Right cardiac atrium (tissue), 5 donors: ENCODE measurements around the gene MESP2. TPM values are rescaled to one million over a fixed set of nuclear protein-coding genes. Genes with fewer than 3 reads are reported as not detected.

ENCODE experiments used
- ATAC-seq, 2 donors: fragments of 200-7000 bp; cut with Tn5 transposase; one replicate each; pipeline versions ENCODE4 v1.8.0 to v1.9.1; 2020; ENCODE audit warnings: moderate library complexity in 2 of 2, mild to moderate bottlenecking in 1 of 2
- DNase-seq, 3 donors: peaks; one replicate each; pipeline ENCODE4 v3.0.0-alpha.2; 2020
- H3K27ac ChIP-seq: one replicate; pipeline ENCODE4 v1.5.1; 2013; ENCODE audit warnings: mild to moderate bottlenecking, low read length, control low read depth, moderate library complexity
- H3K27me3 ChIP-seq: one replicate; pipeline ENCODE4 v1.6.1; 2013; ENCODE audit not compliant: control insufficient read depth, insufficient read depth
- H3K4me1 ChIP-seq: one replicate; pipeline ENCODE4 v1.6.1; 2013; ENCODE audit warnings: low read length; ENCODE audit not compliant: control insufficient read depth, insufficient read depth
- H3K4me3 ChIP-seq: one replicate; pipeline ENCODE4 v1.5.1; 2013; ENCODE audit warnings: low read length, control low read depth
- H3K9me3 ChIP-seq: one replicate; pipeline ENCODE4 v1.6.1; 2013; ENCODE audit warnings: low read length; ENCODE audit not compliant: control insufficient read depth
- WGBS: extraction: QIAGEN DNeasy Blood & Tissue Kit; methylation state at CpG from one replicate; pipeline ENCODE4 v1.1.7; 2013; 5-methylcytosine and 5-hydroxymethylcytosine counted together
- intact Hi-C, 4 donors: fragments of 100-400 bp; cut with DNase I; formaldehyde crosslinking; loops; one replicate each; pipeline versions ENCODE4 v1.11.0 to v1.14.0; 2022 to 2023
- polyA plus RNA-seq: library from polyadenylated mRNA; stranded (reverse); fragments of 200-250 nt; gene quantifications from one replicate; pipeline ENCODE4 v1.2.3, GENCODE V29; 2013
- total RNA-seq, 4 donors: library from RNA; stranded (reverse); fragmentation: NEBNext Ultra II Directional; extraction: Animal tissue kit (Norgen Biotek cat#: 25700); gene quantifications; one replicate each; pipeline ENCODE4 v1.2.1, GENCODE V29; 2021
- donor health status: healthy with polysubstance abuse.
- donor health status: DM: no; HTN: yes; CAD: no.
- donor health status: DM: no; HTN: no; CAD: no.
- donor health status: DM: no; HTN: yes; CAD: no; lungs with severe emphysema.
- donor health status: DM: yes; HTN: yes; CAD: no.

The MESP2 gene
- total and polyA plus RNA-seq, 5 donors = 0.29 to 0.61 (median 0.32) TPM; not detected in 1

DNA sequence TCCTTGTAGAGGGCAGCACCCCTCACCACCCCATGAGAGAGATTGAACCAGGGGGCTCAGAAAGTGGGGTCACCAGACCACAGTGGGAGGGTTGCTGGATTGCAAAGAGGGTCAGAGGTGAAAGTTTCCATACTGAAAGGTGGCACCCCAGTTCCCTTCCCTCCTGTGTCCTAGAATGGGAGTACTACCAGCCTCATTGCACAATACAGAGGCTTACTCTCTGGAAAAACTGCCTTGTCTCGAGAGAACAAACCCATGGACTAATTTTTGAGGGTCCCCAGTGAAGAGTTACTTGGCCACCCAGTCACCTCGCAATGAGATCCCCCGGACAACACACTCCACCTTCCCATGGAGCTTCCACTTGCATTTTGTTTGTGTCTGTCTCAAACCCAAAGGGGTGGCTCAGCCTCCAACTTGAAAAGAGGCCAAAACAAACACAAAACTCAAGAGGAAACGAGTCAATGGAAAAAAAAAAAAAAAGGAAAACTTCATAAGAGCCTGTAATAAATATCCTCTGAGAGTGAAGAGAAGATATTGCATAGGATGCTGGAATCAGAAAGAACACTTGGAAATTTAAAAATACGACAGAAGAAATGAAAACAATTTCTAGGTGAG lies 18.6 kb downstream of the MESP2 start:
- peak overlapping the region; percentile 25 for H3K27ac ChIP-seq

DNA sequence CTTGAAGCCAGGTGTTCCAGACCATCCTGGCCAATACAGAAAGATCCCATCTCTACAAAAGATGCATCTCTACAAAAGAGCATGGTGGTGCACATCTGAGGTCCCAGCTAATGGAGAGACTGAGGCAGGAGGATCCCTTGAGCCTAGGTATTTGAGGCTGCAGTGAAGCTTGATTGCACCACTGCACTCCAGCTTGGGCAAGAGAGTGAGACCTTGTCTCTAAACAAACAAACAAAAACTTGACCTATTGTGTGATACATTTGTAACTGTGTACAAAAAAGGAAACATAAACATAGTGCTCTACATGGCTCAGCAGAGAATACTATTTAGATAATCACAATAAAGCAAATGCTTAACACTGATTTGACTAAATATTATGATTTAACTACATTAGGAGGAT lies 19.9 kb downstream of the MESP2 start:
- no peaks in the 10 kb centered on the region for H3K27me3 ChIP-seq
- H3K27ac ChIP-seq = no peak overlapping the region
- H3K4me3 ChIP-seq = no peak overlapping the region
- no peaks in the 10 kb centered on the region for H3K4me1 ChIP-seq
- DNase-seq (no peak), ATAC-seq (no peak)
- intact Hi-C loops = no loop called here
- H3K9me3 ChIP-seq = no peaks in the 10 kb centered on the region

More for the DNA sequence above, 18.6 kb downstream of the MESP2 start:
- Histone ChIP-seq H3K4me1 (no peaks in the 10 kb centered on the region), H3K4me3 (no peak overlapping the region), H3K9me3 (no peaks in the 10 kb centered on the region), H3K27me3 (no peaks in the 10 kb centered on the region)
- intact Hi-C loops = no loop called here
- ATAC-seq (peak; percentile 32 to 50), DNase-seq (peak in 2 of 3 donors; percentile 16 to 17)
- 27% methylated on average over 5 of the region's 5 CpGs for WGBS

DNA sequence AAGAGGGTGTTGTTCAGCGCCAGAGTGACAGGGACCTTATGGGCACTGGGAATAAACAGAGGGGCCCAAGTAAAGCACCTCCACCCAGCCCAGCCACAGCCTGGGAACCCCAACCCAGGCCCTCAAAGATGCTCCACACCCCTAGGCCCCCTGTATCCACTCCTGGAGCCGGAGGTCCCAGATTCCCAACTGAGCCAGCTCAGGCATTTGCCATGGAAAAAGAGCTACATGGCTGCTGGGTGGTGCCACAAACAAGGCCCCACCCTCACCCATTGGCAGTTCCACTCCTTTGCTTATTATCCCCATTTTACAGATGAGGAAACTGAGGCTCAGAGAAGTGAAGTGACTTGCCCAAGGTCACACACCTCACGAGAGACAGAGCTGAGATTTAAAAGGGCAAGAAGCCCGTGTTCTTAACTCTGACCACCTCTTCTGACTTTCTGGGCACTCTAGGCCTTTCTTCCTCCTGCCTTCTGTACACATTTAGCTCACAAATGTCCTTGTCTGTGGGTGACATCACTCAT lies 21.6 kb downstream of the MESP2 start:
- ATAC-seq = no peak
- H3K27me3 ChIP-seq = no peaks in the 10 kb centered on the region
- no peak overlapping the region for H3K4me3 ChIP-seq
- no peaks in the 10 kb centered on the region for H3K4me1 ChIP-seq
- 95% methylated on average over 4 of the region's 4 CpGs for WGBS
- intact Hi-C loops = no loop called here
- no peak overlapping the region for H3K27ac ChIP-seq
- DNase-seq = no peak
- no peaks in the 10 kb centered on the region for H3K9me3 ChIP-seq

DNA sequence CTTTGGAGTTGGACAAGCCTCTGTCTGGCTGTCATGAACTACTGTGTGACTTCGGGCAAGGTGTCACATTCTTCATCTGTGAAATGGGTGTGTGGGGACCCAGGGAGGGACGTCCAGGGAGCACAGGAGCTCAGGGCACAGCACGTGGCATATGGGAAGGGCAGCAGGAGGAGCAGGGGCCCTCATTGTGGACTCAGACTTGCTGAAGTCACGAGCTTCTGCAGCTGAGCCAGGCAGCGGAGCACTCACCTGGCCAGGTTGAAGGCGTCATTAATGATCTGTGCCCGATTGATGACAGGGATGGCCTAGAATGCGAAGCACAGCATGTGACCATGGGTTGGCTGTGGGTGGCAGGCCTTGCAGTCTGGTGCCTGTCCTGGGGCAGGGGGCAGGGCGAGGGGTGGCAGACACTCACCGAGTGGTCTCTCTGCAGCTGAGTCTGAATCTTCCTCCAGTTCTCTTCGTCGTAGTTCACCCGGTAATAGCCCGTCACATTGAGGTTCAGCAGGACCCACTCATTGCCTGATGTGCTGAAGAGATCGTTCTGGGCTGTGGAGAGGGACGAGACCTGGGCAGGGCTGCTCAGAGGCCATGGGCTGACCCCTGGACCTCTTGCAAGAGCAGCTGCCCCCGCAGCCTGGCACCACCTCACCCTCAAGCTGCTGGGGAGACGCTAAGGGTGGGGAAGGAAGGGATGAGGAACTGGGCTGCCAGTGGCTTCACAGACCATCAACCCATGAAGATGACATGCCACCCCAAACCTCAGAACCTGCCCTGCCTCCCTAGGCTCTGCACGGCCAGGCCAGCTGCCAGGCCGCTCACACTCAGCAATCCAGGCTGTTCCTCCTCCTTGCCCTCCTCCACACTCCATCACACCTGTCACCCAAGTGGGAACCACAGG lies 23.1 kb downstream of the MESP2 start:
- Histone ChIP-seq H3K9me3 (no peaks in the 10 kb centered on the region), H3K4me1 (no peaks in the 10 kb centered on the region), H3K4me3 (no peak overlapping the region), H3K27me3 (no peaks in the 10 kb centered on the region), H3K27ac (no peak overlapping the region)
- peak in 1 of 3 donors; percentile 24 for DNase-seq
- intact Hi-C loops = no loop called here
- WGBS = 84% methylated on average over 20 of the region's 20 CpGs
- no peak for ATAC-seq

DNA sequence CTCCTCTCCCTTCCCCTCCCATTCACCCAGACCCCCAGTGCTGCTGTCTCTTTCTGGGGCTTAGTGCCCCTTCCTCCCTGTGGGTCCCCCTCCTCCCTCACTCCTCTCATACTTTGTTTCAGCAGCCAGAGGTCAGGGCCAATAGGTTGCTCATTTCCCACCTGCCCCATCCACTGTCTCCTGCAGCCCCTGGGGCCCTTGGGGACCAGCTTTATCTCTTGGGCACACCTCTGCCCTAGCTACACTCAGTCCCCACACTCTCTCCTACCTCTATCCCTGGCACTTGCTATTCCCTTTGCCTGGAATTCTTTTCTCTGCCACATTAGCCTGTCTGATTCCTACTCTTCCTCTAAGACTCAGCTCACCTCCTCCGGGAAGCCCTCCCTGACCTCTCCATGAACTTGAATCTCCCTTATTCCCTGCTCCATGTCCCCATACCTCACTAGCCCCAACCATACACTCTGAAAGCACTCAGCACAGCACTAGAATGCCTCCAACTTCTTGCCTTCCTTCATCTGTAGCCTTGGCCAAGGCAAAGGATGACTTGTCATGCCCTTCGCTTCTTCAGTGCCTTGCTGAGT lies 23.9 kb downstream of the MESP2 start:
- H3K4me1 ChIP-seq = no peaks in the 10 kb centered on the region
- no peaks in the 10 kb centered on the region for H3K27me3 ChIP-seq
- H3K9me3 ChIP-seq = no peaks in the 10 kb centered on the region
- peak in 1 of 3 donors; percentile 9 for DNase-seq
- intact Hi-C loops = no loop called here
- no peak for ATAC-seq
- no peak overlapping the region for H3K27ac ChIP-seq
- no peak overlapping the region for H3K4me3 ChIP-seq
- WGBS = 93% methylated on average over 2 of the region's 2 CpGs

DNA sequence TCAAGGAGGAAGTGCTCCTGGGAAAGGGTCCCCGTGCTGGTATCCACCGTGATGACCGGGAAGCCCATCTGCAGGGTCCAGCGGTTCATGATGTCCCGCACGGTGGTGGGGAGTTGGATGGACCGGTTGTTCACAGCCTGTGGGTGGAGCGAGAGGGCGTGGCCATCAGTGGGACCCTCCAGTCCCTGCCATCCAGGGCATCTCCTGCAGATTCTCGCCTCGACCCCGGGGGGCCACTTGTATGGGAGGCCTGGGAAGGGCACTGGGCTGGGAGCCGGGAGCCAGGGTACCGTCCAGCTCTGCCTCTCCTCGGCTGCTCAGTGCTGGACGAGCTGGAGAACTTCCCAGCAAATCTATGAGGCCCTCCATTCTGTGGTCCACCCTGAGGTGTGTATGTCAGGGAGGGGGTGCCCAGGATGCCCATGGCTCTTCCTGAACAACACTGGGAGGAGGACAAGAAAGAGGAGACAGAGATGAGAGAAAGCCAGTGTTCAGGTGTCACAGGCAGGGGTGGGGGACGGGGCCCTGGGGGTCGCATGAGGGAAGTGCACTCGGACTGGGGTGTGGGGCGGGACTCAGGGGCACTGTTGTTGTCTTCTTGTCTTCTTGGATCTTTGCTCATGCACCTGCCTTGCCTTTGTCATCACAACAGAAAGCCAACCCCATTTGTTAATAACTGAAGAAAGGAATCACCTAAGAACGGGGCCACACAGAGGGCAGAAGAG lies 25.5 kb downstream of the MESP2 start:
- no peaks in the 10 kb centered on the region for H3K9me3 ChIP-seq
- ATAC-seq (no peak), DNase-seq (peak in 2 of 3 donors; percentile 9 to 50)
- no peak overlapping the region for H3K27ac ChIP-seq
- no peak overlapping the region for H3K4me3 ChIP-seq
- H3K4me1 ChIP-seq = no peaks in the 10 kb centered on the region
- 91% methylated on average over 21 of the region's 21 CpGs for WGBS
- intact Hi-C loops = no loop called here
- H3K27me3 ChIP-seq = no peaks in the 10 kb centered on the region

DNA sequence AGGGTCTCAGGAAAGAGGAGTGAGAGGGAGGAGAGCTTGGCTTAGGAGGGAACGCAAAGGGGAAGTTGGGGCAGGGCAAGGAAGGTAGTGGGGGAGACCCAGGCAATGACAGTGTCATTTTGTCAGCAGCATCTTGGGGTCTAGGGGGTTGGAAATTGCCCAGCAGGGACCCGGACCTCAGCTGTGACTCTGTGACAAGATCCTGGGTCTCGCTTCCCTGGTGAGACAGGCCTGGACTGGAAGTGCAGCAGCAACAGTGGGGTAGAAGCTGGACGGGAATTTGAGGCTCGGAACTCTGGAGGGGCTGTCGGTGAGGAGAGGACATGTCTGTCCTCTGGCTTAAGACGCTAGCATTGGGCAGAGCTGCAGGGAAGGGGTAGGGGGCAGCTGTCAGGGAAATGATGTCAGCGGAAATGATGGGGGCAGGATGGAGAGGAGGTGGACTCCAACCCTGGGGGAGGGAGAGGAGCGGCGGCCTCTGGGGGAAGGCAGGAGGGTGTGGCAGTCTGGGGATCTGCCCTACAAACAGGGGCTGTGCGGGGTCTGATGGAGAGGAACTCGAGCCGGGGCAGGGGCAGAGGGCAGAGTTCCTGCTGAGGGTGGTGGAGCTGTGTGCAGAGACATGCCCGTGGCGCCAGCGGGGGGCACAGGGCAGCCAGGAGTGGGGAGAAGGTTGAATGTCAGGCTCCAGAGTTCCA lies 26.2 kb downstream of the MESP2 start:
- Histone ChIP-seq H3K27ac (no peak overlapping the region), H3K9me3 (no peaks in the 10 kb centered on the region), H3K4me3 (no peak overlapping the region), H3K4me1 (no peaks in the 10 kb centered on the region), H3K27me3 (no peaks in the 10 kb centered on the region)
- DNase-seq = peak in 2 of 3 donors; percentile 16 to 45
- 59% methylated on average over 16 of the region's 16 CpGs for WGBS
- intact Hi-C loops = no loop called here
- peak in 1 of 2 donors; percentile 36 for ATAC-seq

DNA sequence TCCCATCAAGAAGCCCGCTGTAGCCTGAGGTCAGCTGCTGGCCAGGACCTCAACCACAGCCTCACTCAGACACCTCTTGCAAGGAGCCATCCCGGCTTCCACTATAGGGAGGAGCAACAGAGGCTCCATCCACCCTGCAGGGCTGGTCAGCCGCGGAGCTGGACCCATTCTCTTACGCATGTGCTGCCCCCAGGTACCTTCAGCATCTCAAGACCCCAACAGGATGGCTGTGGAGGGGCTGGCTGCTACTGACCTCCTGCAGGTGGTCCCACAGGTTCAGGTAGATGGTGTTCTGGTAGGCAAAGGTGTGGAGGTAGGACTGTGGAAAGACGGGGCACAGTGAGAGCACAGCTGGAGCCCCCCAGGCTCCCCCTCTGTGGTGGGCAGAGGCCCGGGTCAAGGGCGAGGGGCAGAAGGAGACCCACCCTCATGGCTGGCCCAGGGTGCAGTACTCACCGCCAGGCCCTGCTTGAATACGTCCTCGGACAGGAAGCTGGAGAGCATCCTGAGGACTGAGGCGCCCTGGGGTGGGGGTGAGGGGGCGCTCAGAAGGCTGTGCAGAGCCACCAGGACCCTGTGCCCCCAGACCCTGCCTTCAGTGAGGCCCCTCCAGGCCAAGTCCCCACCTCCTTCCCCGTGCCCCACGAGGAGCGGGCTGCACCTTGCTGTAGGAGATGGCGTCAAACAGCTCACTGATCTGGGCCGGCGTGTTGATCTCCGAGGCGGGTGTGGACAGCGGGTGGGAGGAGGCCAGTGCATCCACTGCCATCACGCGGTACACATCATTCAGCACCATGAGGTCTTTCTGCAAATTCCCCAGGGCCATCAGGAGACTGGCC lies 27.1 kb downstream of the MESP2 start:
- peak in 1 of 3 donors; percentile 34 for DNase-seq
- no peaks in the 10 kb centered on the region for H3K9me3 ChIP-seq
- H3K27ac ChIP-seq = no peak overlapping the region
- intact Hi-C loops = no loop called here
- H3K27me3 ChIP-seq = no peaks in the 10 kb centered on the region
- no peaks in the 10 kb centered on the region for H3K4me1 ChIP-seq
- ATAC-seq = no peak
- H3K4me3 ChIP-seq = no peak overlapping the region
- WGBS = 90% methylated on average over 24 of the region's 24 CpGs

DNA sequence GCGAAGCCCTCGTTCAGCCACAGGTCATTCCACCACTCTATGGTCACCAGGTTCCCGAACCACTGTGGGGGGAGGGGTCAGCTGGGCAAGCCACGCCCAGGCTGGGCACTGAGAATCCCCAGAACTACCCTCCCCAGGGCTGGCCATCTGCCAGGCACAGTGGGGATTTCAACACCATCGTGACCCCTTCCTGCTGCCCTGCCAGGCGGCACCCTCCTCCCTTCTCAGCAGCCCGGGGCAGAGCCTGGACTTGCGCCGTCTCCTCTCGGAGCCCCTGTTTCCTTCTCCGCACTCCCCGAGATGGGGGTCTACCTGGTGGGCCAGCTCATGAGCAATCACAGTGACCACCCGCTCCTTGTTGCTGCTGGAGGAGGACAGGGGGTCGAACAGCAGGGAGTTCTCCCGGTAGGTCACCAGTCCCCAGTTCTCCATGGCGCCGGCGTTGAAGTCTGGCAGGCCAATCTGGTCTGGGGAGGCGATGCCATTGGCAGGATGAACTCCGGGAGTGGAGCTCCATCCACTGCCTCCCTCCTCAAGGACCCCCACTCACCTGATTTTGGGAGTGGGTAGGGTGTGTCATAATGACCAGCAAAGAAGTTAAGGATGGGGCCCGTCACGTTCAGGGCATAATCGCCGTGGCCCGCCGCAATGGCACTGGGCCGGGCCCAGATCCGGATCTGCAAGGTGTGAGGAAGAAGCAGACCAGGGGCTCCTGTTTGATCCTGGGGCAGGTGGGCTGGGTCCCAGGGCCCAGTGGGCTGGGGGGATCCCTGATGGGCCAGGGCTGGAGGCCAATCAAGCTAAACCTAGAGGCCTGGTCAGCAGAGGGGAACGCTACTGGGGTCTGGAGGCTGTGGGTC lies 28.0 kb downstream of the MESP2 start:
- ATAC-seq = no peak
- intact Hi-C loops = no loop called here
- no peaks in the 10 kb centered on the region for H3K27me3 ChIP-seq
- 91% methylated on average over 29 of the region's 29 CpGs for WGBS
- H3K9me3 ChIP-seq = no peaks in the 10 kb centered on the region
- H3K4me1 ChIP-seq = no peaks in the 10 kb centered on the region
- peak in 2 of 3 donors; percentile 20 to 59 for DNase-seq
- H3K27ac ChIP-seq = no peak overlapping the region
- no peak overlapping the region for H3K4me3 ChIP-seq
